OCI-LY7 (cell line): ENCODE results near the gene SLC6A19. TPM values are rescaled to one million over a fixed set of nuclear protein-coding genes. Genes with fewer than 3 reads are reported as not detected.

Experiments used
- BruUV-seq: library from RNA; stranded (reverse); fragments of 400-500 nt; replicated peaks from 2 replicates; lab custom pipeline; 2021; lab: Mats Ljungman, UMichigan
- CTCF ChIA-PET: fragments of 300-600 bp; sonication (Branson Sonifier 250); formaldehyde crosslinking; loops from one replicate; lab custom pipeline; 2022; ENCODE audit warnings: antibody characterized with exemption; ENCODE audit not compliant: unreplicated experiment; lab: Charles Lee
- POLR2A ChIA-PET: fragments of 300-600 bp; sonication (Branson Sonifier 250); formaldehyde crosslinking; loops from one replicate; lab custom pipeline; 2022; ENCODE audit warnings: antibody characterized with exemption; lab: Charles Lee
- DNase-seq: peaks from one replicate; pipeline ENCODE4 v3.0.0-alpha.2; 2015; ENCODE audit warnings: low spot score
- H2AFZ ChIP-seq: fragments of 200-600 bp; sonication (generic), shearing (Covaris generic); 2 replicates; pipeline ENCODE4 v1.6.1; 2014; ENCODE audit warnings: mild to moderate bottlenecking, antibody characterized with exemption, low read length, moderate library complexity
- H3K27ac ChIP-seq: fragments of 200-600 bp; sonication (generic); 2 replicates; pipeline ENCODE4 v1.5.1; 2014; ENCODE audit warnings: mixed run types, low read depth, mild to moderate bottlenecking, moderate library complexity, low read length, inconsistent platforms; ENCODE audit not compliant: poor library complexity, severe bottlenecking
- H3K36me3 ChIP-seq: fragments of 200-600 bp; sonication (generic); 2 replicates; pipeline ENCODE4 v1.6.1; 2014; ENCODE audit warnings: mild to moderate bottlenecking, antibody characterized with exemption, low read length, moderate library complexity, mixed read lengths; ENCODE audit not compliant: insufficient read depth
- H3K4me1 ChIP-seq: fragments of 200-600 bp; sonication (generic); 2 replicates; pipeline ENCODE4 v1.5.1; 2014; ENCODE audit warnings: mild to moderate bottlenecking, low read length; ENCODE audit not compliant: insufficient read depth, poor library complexity, severe bottlenecking
- H3K4me2 ChIP-seq: fragments of 200-600 bp; sonication (generic); 2 replicates; pipeline ENCODE4 v1.6.1; 2014; ENCODE audit warnings: mild to moderate bottlenecking, low read length
- H3K4me3 ChIP-seq: fragments of 200-600 bp; sonication (generic); 2 replicates; pipeline ENCODE4 v1.5.1; 2014; ENCODE audit warnings: mild to moderate bottlenecking, low read depth, low read length; ENCODE audit not compliant: poor library complexity, severe bottlenecking
- H3K79me2 ChIP-seq: fragments of 200-600 bp; sonication (generic); 2 replicates; pipeline ENCODE4 v1.6.1; 2016; ENCODE audit warnings: low read depth, mild to moderate bottlenecking, low read length, moderate library complexity, mixed read lengths; ENCODE audit not compliant: insufficient read depth
- H3K9me2 ChIP-seq: fragments of 200-600 bp; sonication (generic); 2 replicates; pipeline ENCODE4 v1.6.1; 2016; ENCODE audit warnings: mild to moderate bottlenecking, low read length, mixed read lengths; ENCODE audit not compliant: insufficient read depth
- H3K9me3 ChIP-seq: fragments of 200-600 bp; sonication (generic); 2 replicates; pipeline ENCODE4 v1.6.1; 2014; ENCODE audit warnings: mild to moderate bottlenecking, mixed run types, low read length, mixed read lengths
- H4K20me1 ChIP-seq: fragments of 200-600 bp; sonication (generic); 2 replicates; pipeline ENCODE4 v1.6.1; 2014; ENCODE audit warnings: mild to moderate bottlenecking, antibody characterized with exemption, low read length, moderate library complexity, mixed read lengths; ENCODE audit not compliant: insufficient read depth
- CTCF ChIP-seq: fragments of 200-600 bp; sonication (generic); conservative IDR thresholded peaks from 2 replicates; pipeline ENCODE4 v1.5.1; 2014; ENCODE audit warnings: mild to moderate bottlenecking, antibody characterized with exemption, low read length, moderate library complexity, mixed read lengths
- EZH2phosphoT487 ChIP-seq: fragments of 200-600 bp; sonication (generic); IDR thresholded peaks from 2 replicates; pipeline ENCODE4 v1.6.1; 2018; ENCODE audit warnings: low read depth, borderline replicate concordance, mild to moderate bottlenecking, mixed run types, antibody characterized with exemption, low read length, moderate library complexity, mixed read lengths
- intact Hi-C: fragments of 100-400 bp; cut with micrococcal nuclease; formaldehyde crosslinking; loops from one replicate; pipeline ENCODE4 v1.10.0; 2022; ENCODE audit not compliant: unreplicated experiment
- total RNA-seq, 2 experiments: library from RNA; depleted of rRNA in 1 of 2; stranded (reverse); fragments of >200 nt in 1 of 2; shearing (Covaris generic) in 1 of 2; gene quantifications; 2 replicates each; pipeline ENCODE4 v1.2.3, GENCODE V29; 2014 to 2022

Gene SLC6A19
- total RNA-seq, 2 experiments from 2014 or later, result not detected

- BruUV-seq, result no TSS peak
- H2AFZ ChIP-seq, result no peak within 1 kb of the TSS
- H3K36me3 ChIP-seq, result no peaks in the 10 kb centered on the region
- no peak for DNase-seq
- CTCF ChIA-PET, result no interaction called here
- intact Hi-C loops, result no loop called here
- no peaks in the 10 kb centered on the region for H3K79me2 ChIP-seq
- peaks cover 3% of the 10 kb centered on the region for H3K4me1 ChIP-seq
- H3K4me2 ChIP-seq, result no peak within 1 kb of the TSS
- H3K9me2 ChIP-seq, result no peaks in the 10 kb centered on the region
- TF ChIP-seq EZH2phosphoT487 (no peak), CTCF (no peak)
- POLR2A ChIA-PET, result no interaction called here
- H3K9me3 ChIP-seq, result no peaks in the 10 kb centered on the region
- H4K20me1 ChIP-seq, result no peaks in the 10 kb centered on the region
- no peak within 1 kb of the TSS for H3K27ac ChIP-seq
- H3K4me3 ChIP-seq, result no peak within 1 kb of the TSS
These were observed 23.7 kb downstream of the SLC6A19 start, which contains the start of gene SLC6A18 for GRCh38 chr5:1225081-1225480. Gene SLC6A18 (plus strand): TSS chr5:1225381. CDS start chr5:1225478, 97 bp downstream.

- Histone ChIP-seq H3K79me2 (no peaks in the 10 kb centered on the region), H3K4me2 (no peak overlapping the region), H3K27ac (no peak overlapping the region), H4K20me1 (no peaks in the 10 kb centered on the region), H3K9me3 (no peaks in the 10 kb centered on the region), H3K4me1 (peaks cover 3% of the 10 kb centered on the region), H3K4me3 (no peak overlapping the region), H2AFZ (no peak overlapping the region), H3K36me3 (no peaks in the 10 kb centered on the region), H3K9me2 (no peaks in the 10 kb centered on the region)
- CTCF ChIA-PET, result no interaction called here
- POLR2A ChIA-PET, result no interaction called here
- DNase-seq, result no peak
- intact Hi-C loops, result no loop called here
- BruUV-seq, result no TSS peak
- no peak for TF ChIP-seq CTCF
- TF ChIP-seq EZH2phosphoT487, result no peak
These were observed 24.8 kb downstream of the SLC6A19 start for GRCh38 chr5:1226231-1226630.

GRCh38 chr5:1226839-1227581, 25.6 kb downstream of the SLC6A19 start:
- H3K9me3 ChIP-seq, result no peaks in the 10 kb centered on the region
- ChIA-PET CTCF (no interaction called here), POLR2A (interaction anchor here (0.7 kb wide), 1 partner anchor 331 kb away, joined by 7 read pairs; no protein-coding TSS in a partner anchor)
- H3K4me3 ChIP-seq, result no peak overlapping the region
- intact Hi-C loops, result no loop called here
- H3K79me2 ChIP-seq, result no peaks in the 10 kb centered on the region
- H3K9me2 ChIP-seq, result no peaks in the 10 kb centered on the region
- H3K36me3 ChIP-seq, result no peaks in the 10 kb centered on the region
- no TSS peak for BruUV-seq
- peaks cover 3% of the 10 kb centered on the region for H3K4me1 ChIP-seq
- H4K20me1 ChIP-seq, result no peaks in the 10 kb centered on the region
- no peak for DNase-seq
- TF ChIP-seq CTCF (no peak), EZH2phosphoT487 (no peak)
- H3K27ac ChIP-seq, result no peak overlapping the region
- no peak overlapping the region for H2AFZ ChIP-seq
- no peak overlapping the region for H3K4me2 ChIP-seq
